ENCODE results near the gene TRRAP.

TRRAP gene

GRCh38 chr7:98992076-98992475, 113.7 kb downstream of the TRRAP start:
- Histone ChIP-seq H3K4me3 (replicated peaks; ENCODE audit: insufficient read depth, low read length) (no peak overlapping the region), H3K27me3 (ENCODE audit: insufficient read depth, poor library complexity, severe bottlenecking) (no peaks in the 10 kb centered on the region), H3K27ac (replicated peaks) (no peak overlapping the region)
- no peak for TF ChIP-seq GABPA (IDR thresholded peaks at IDR 0.05; ENCODE audit: low read depth)
- DNase-seq (ENCODE audit: low read depth in 1 of 2, low spot score in 1 of 2): no peak

GRCh38 chr7:98993024-98993897, 114.9 kb downstream of the TRRAP start:
- no peak overlapping the region for H3K27ac ChIP-seq (replicated peaks)
- no peak for TF ChIP-seq CTCF (IDR thresholded peaks at IDR 0.05; ENCODE audit: insufficient read depth, low read length)
- TF ChIP-seq GABPA (IDR thresholded peaks at IDR 0.05; ENCODE audit: low read depth): no peak
- H3K4me3 ChIP-seq (replicated peaks; ENCODE audit: insufficient read depth, low read length): no peak overlapping the region
- DNase-seq (ENCODE audit: low read depth in 1 of 2, low spot score in 1 of 2): no peak
- no peaks in the 10 kb centered on the region for H3K27me3 ChIP-seq (ENCODE audit: insufficient read depth, poor library complexity, severe bottlenecking)

- Histone ChIP-seq H3K27ac (replicated peaks) (no peak overlapping the region), H3K27me3 (ENCODE audit: insufficient read depth, poor library complexity, severe bottlenecking) (no peaks in the 10 kb centered on the region), H3K4me3 (replicated peaks; ENCODE audit: insufficient read depth, low read length) (no peak overlapping the region)
- DNase-seq (ENCODE audit: low read depth in 1 of 2, low spot score in 1 of 2): no peak
- TF ChIP-seq REST (IDR thresholded peaks at IDR 0.05; ENCODE audit: insufficient replicate concordance, low read depth) (no peak), CTCF (IDR thresholded peaks at IDR 0.05; ENCODE audit: insufficient read depth, low read length) (no peak), GABPA (IDR thresholded peaks at IDR 0.05; ENCODE audit: low read depth) (no peak), SPI1 (IDR thresholded peaks at IDR 0.05; ENCODE audit: borderline replicate concordance, low read depth) (no peak), POLR2AphosphoS5 (IDR thresholded peaks at IDR 0.05; ENCODE audit: low read depth) (no peak)
Observed at GRCh38 chr7:98994046-98994944, 116.0 kb downstream of the TRRAP start.

- no peak for TF ChIP-seq POLR2AphosphoS5 (IDR thresholded peaks at IDR 0.05; ENCODE audit: low read depth)
- TF ChIP-seq CTCF (IDR thresholded peaks at IDR 0.05; ENCODE audit: insufficient read depth, low read length): no peak
- no peak for TF ChIP-seq GABPA (IDR thresholded peaks at IDR 0.05; ENCODE audit: low read depth)
- no peak for TF ChIP-seq REST (IDR thresholded peaks at IDR 0.05; ENCODE audit: insufficient replicate concordance, low read depth)
- no peak for TF ChIP-seq SPI1 (IDR thresholded peaks at IDR 0.05; ENCODE audit: borderline replicate concordance, low read depth)
- Histone ChIP-seq H3K27ac (replicated peaks) (no peak overlapping the region), H3K4me3 (replicated peaks; ENCODE audit: insufficient read depth, low read length) (no peak overlapping the region), H3K27me3 (ENCODE audit: insufficient read depth, poor library complexity, severe bottlenecking) (no peaks in the 10 kb centered on the region)
- no peak for DNase-seq (ENCODE audit: low read depth in 1 of 2, low spot score in 1 of 2)
Observed at GRCh38 chr7:98995111-98995510, 116.8 kb downstream of the TRRAP start.
